ENCODE data around the gene EBLN1. TPM values are rescaled to one million over a fixed set of nuclear protein-coding genes. Genes with fewer than 3 reads are reported as not detected.

Gene EBLN1
- polyA plus RNA-seq (2013) = not detected in 2 replicates

GRCh38 chr10:22217842-22218241 is at the start of gene EBLN1:
TSS of gene EBLN1 (minus strand) at chr10:22218015. CDS start at chr10:22209983, 8,032 bp downstream.
- no peaks in the 10 kb centered on the region for H3K27me3 ChIP-seq (ENCODE audit: insufficient read depth, low read length)
- no peak within 1 kb of the TSS for H3K23ac ChIP-seq (ENCODE audit: low read length)
- H3K9me3 ChIP-seq (ENCODE audit: insufficient read depth, low read depth, low read length) = no peaks in the 10 kb centered on the region
- no peak within 1 kb of the TSS for H2AK5ac ChIP-seq (ENCODE audit: low read length)
- no peak within 1 kb of the TSS for H3K18ac ChIP-seq (ENCODE audit: low read length)
- no peak within 1 kb of the TSS for H4K12ac ChIP-seq (ENCODE audit: low read depth, low read length)
- H2BK120ac ChIP-seq (ENCODE audit: insufficient read depth, low read length, poor library complexity) = no peak within 1 kb of the TSS
- no peaks in the 10 kb centered on the region for H3K4me1 ChIP-seq (ENCODE audit: control insufficient read depth in 1 of 2, insufficient read depth in 2 of 2, low read length in 2 of 2)
- H3K14ac ChIP-seq (ENCODE audit: low read length) = no peak within 1 kb of the TSS
- H3K4ac ChIP-seq (ENCODE audit: low read depth, low read length) = no peak within 1 kb of the TSS
- no peaks in the 10 kb centered on the region for H3K79me2 ChIP-seq (ENCODE audit: control insufficient read depth, insufficient read depth, low read length, poor library complexity)
- DNase-seq = no peak
- H4K91ac ChIP-seq (ENCODE audit: low read depth, low read length) = no peak within 1 kb of the TSS
- no peaks in the 10 kb centered on the region for H3K79me1 ChIP-seq (ENCODE audit: low read length)
- WGBS (ENCODE audit: extremely low coverage, insufficient coverage, insufficient read length) = no CpG with 5 or more reads among the region's 7 CpGs
- no peak within 1 kb of the TSS for H2AFZ ChIP-seq (ENCODE audit: insufficient read depth, low read length, poor library complexity)
- no peaks in the 10 kb centered on the region for H3K36me3 ChIP-seq (ENCODE audit: control insufficient read depth in 1 of 2, insufficient read depth in 2 of 2, low read length in 2 of 2)
- no peak within 1 kb of the TSS for H4K8ac ChIP-seq (ENCODE audit: low read depth, low read length)
- no peak within 1 kb of the TSS for H3K9ac ChIP-seq (ENCODE audit: low read length)
- H3K27ac ChIP-seq (ENCODE audit: low read depth, low read length) = no peak within 1 kb of the TSS
- no peak within 1 kb of the TSS for H2BK5ac ChIP-seq (ENCODE audit: low read depth, low read length, poor library complexity)
- no peak within 1 kb of the TSS for H3K4me2 ChIP-seq (ENCODE audit: low read length)
- H3K4me3 ChIP-seq (ENCODE audit: low read depth, low read length) = no peak within 1 kb of the TSS
- no peak within 1 kb of the TSS for H2BK12ac ChIP-seq (ENCODE audit: low read length)

- no peaks in the 10 kb centered on the region for H3K27me3 ChIP-seq (ENCODE audit: insufficient read depth, low read length)
- H2BK5ac ChIP-seq (ENCODE audit: low read depth, low read length, poor library complexity) = no peak overlapping the region
- no peak overlapping the region for H2AK5ac ChIP-seq (ENCODE audit: low read length)
- no peaks in the 10 kb centered on the region for H3K36me3 ChIP-seq (ENCODE audit: control insufficient read depth in 1 of 2, insufficient read depth in 2 of 2, low read length in 2 of 2)
- H3K23ac ChIP-seq (ENCODE audit: low read length) = no peak overlapping the region
- H2BK12ac ChIP-seq (ENCODE audit: low read length) = no peak overlapping the region
- H4K12ac ChIP-seq (ENCODE audit: low read depth, low read length) = no peak overlapping the region
- no peaks in the 10 kb centered on the region for H3K9me3 ChIP-seq (ENCODE audit: insufficient read depth, low read depth, low read length)
- DNase-seq = no peak
- H3K9ac ChIP-seq (ENCODE audit: low read length) = no peak overlapping the region
- H3K18ac ChIP-seq (ENCODE audit: low read length) = no peak overlapping the region
- H4K8ac ChIP-seq (ENCODE audit: low read depth, low read length) = no peak overlapping the region
- H3K14ac ChIP-seq (ENCODE audit: low read length) = no peak overlapping the region
- no peak overlapping the region for H3K4me3 ChIP-seq (ENCODE audit: low read depth, low read length)
- no peaks in the 10 kb centered on the region for H3K4me1 ChIP-seq (ENCODE audit: control insufficient read depth in 1 of 2, insufficient read depth in 2 of 2, low read length in 2 of 2)
- no peak overlapping the region for H3K4ac ChIP-seq (ENCODE audit: low read depth, low read length)
- no peak overlapping the region for H2AFZ ChIP-seq (ENCODE audit: insufficient read depth, low read length, poor library complexity)
- no peaks in the 10 kb centered on the region for H3K79me2 ChIP-seq (ENCODE audit: control insufficient read depth, insufficient read depth, low read length, poor library complexity)
- H3K27ac ChIP-seq (ENCODE audit: low read depth, low read length) = no peak overlapping the region
- no CpG with 5 or more reads among the region's 4 CpGs for WGBS (ENCODE audit: extremely low coverage, insufficient coverage, insufficient read length)
- no peak overlapping the region for H2BK120ac ChIP-seq (ENCODE audit: insufficient read depth, low read length, poor library complexity)
- H4K91ac ChIP-seq (ENCODE audit: low read depth, low read length) = no peak overlapping the region
- no peaks in the 10 kb centered on the region for H3K79me1 ChIP-seq (ENCODE audit: low read length)
- no peak overlapping the region for H3K4me2 ChIP-seq (ENCODE audit: low read length)
Observed at GRCh38 chr10:22265839-22266537, 48.2 kb upstream of the EBLN1 start.

- H2AFZ ChIP-seq (ENCODE audit: insufficient read depth, low read length, poor library complexity) = no peak overlapping the region
- H4K12ac ChIP-seq (ENCODE audit: low read depth, low read length) = no peak overlapping the region
- no peak overlapping the region for H4K8ac ChIP-seq (ENCODE audit: low read depth, low read length)
- no peak overlapping the region for H3K9ac ChIP-seq (ENCODE audit: low read length)
- no peak overlapping the region for H3K4me3 ChIP-seq (ENCODE audit: low read depth, low read length)
- H3K4me2 ChIP-seq (ENCODE audit: low read length) = no peak overlapping the region
- no peaks in the 10 kb centered on the region for H3K36me3 ChIP-seq (ENCODE audit: control insufficient read depth in 1 of 2, insufficient read depth in 2 of 2, low read length in 2 of 2)
- H2BK12ac ChIP-seq (ENCODE audit: low read length) = no peak overlapping the region
- DNase-seq = no peak
- H3K23ac ChIP-seq (ENCODE audit: low read length) = no peak overlapping the region
- H2BK5ac ChIP-seq (ENCODE audit: low read depth, low read length, poor library complexity) = no peak overlapping the region
- H3K27me3 ChIP-seq (ENCODE audit: insufficient read depth, low read length) = no peaks in the 10 kb centered on the region
- H3K79me1 ChIP-seq (ENCODE audit: low read length) = no peaks in the 10 kb centered on the region
- no peak overlapping the region for H4K91ac ChIP-seq (ENCODE audit: low read depth, low read length)
- H3K79me2 ChIP-seq (ENCODE audit: control insufficient read depth, insufficient read depth, low read length, poor library complexity) = no peaks in the 10 kb centered on the region
- H2BK120ac ChIP-seq (ENCODE audit: insufficient read depth, low read length, poor library complexity) = no peak overlapping the region
- WGBS (ENCODE audit: extremely low coverage, insufficient coverage, insufficient read length) = no CpG with 5 or more reads among the region's 2 CpGs
- no peak overlapping the region for H3K14ac ChIP-seq (ENCODE audit: low read length)
- H3K9me3 ChIP-seq (ENCODE audit: insufficient read depth, low read depth, low read length) = no peaks in the 10 kb centered on the region
- no peaks in the 10 kb centered on the region for H3K4me1 ChIP-seq (ENCODE audit: control insufficient read depth in 1 of 2, insufficient read depth in 2 of 2, low read length in 2 of 2)
- H3K27ac ChIP-seq (ENCODE audit: low read depth, low read length) = no peak overlapping the region
- H2AK5ac ChIP-seq (ENCODE audit: low read length) = no peak overlapping the region
- H3K4ac ChIP-seq (ENCODE audit: low read depth, low read length) = no peak overlapping the region
- H3K18ac ChIP-seq (ENCODE audit: low read length) = no peak overlapping the region
Observed at GRCh38 chr10:22263106-22263505, 45.3 kb upstream of the EBLN1 start.

- WGBS (ENCODE audit: extremely low coverage, insufficient coverage, insufficient read length) = no CpG with 5 or more reads among the region's 3 CpGs
- H3K18ac ChIP-seq (ENCODE audit: low read length) = no peak overlapping the region
Observed at GRCh38 chr10:22259280-22259679, 41.5 kb upstream of the EBLN1 start.

More at GRCh38 chr10:22259280-22259679, 41.5 kb upstream of the EBLN1 start:
- H3K79me1 ChIP-seq (ENCODE audit: low read length) = no peaks in the 10 kb centered on the region
- H2AK5ac ChIP-seq (ENCODE audit: low read length) = no peak overlapping the region
- no peak overlapping the region for H2AFZ ChIP-seq (ENCODE audit: insufficient read depth, low read length, poor library complexity)
- H3K4me2 ChIP-seq (ENCODE audit: low read length) = no peak overlapping the region
- H3K4me3 ChIP-seq (ENCODE audit: low read depth, low read length) = no peak overlapping the region
- no peak for DNase-seq
- H2BK5ac ChIP-seq (ENCODE audit: low read depth, low read length, poor library complexity) = no peak overlapping the region
- no peak overlapping the region for H4K91ac ChIP-seq (ENCODE audit: low read depth, low read length)
- no peak overlapping the region for H2BK12ac ChIP-seq (ENCODE audit: low read length)
- H4K8ac ChIP-seq (ENCODE audit: low read depth, low read length) = no peak overlapping the region
- no peak overlapping the region for H3K4ac ChIP-seq (ENCODE audit: low read depth, low read length)
- no peaks in the 10 kb centered on the region for H3K4me1 ChIP-seq (ENCODE audit: control insufficient read depth in 1 of 2, insufficient read depth in 2 of 2, low read length in 2 of 2)
- H3K9ac ChIP-seq (ENCODE audit: low read length) = no peak overlapping the region
- no peaks in the 10 kb centered on the region for H3K79me2 ChIP-seq (ENCODE audit: control insufficient read depth, insufficient read depth, low read length, poor library complexity)
- H3K14ac ChIP-seq (ENCODE audit: low read length) = no peak overlapping the region
- H2BK120ac ChIP-seq (ENCODE audit: insufficient read depth, low read length, poor library complexity) = no peak overlapping the region
- no peaks in the 10 kb centered on the region for H3K36me3 ChIP-seq (ENCODE audit: control insufficient read depth in 1 of 2, insufficient read depth in 2 of 2, low read length in 2 of 2)
- peaks cover 2% of the 10 kb centered on the region for H3K27me3 ChIP-seq (ENCODE audit: insufficient read depth, low read length)
- H4K12ac ChIP-seq (ENCODE audit: low read depth, low read length) = no peak overlapping the region
- H3K27ac ChIP-seq (ENCODE audit: low read depth, low read length) = no peak overlapping the region
- H3K23ac ChIP-seq (ENCODE audit: low read length) = no peak overlapping the region
- H3K9me3 ChIP-seq (ENCODE audit: insufficient read depth, low read depth, low read length) = no peaks in the 10 kb centered on the region
